NCI-H748 (cell line): ENCODE data around the gene TNFRSF21.
"Not testable (repeated sequence)": the region's sequence is repeated elsewhere in the genome, so short reads cannot be mapped to it uniquely, and the experiment has no call there.

Experiments
- DNase-seq: peaks from one replicate; lab custom pipeline; 2025; ENCODE audit not compliant: unreplicated experiment; lab: John Stamatoyannopoulos, UW

The TNFRSF21 gene

GRCh38 chr6:47290124-47290834, 19.4 kb downstream of the TNFRSF21 start:
- peak; percentile 76 for DNase-seq

- DNase-seq = peak; percentile 89
Measured at GRCh38 chr6:47288267-47289090, 21.2 kb downstream of the TNFRSF21 start.

- no peak for DNase-seq
Measured at GRCh38 chr6:47286301-47286700, 23.4 kb downstream of the TNFRSF21 start.

- no peak for DNase-seq
Measured at GRCh38 chr6:47283993-47284392, 25.7 kb downstream of the TNFRSF21 start.

- no peak for DNase-seq
Measured at GRCh38 chr6:47278545-47278944, 31.2 kb downstream of the TNFRSF21 start.

GRCh38 chr6:47277702-47278101, 32.0 kb downstream of the TNFRSF21 start:
- no peak for DNase-seq

- DNase-seq = peak; percentile 52
Measured at GRCh38 chr6:47276377-47276776, 33.3 kb downstream of the TNFRSF21 start.

- DNase-seq = no peak
Measured at GRCh38 chr6:47275640-47276039, 34.1 kb downstream of the TNFRSF21 start.

- not testable (repeated sequence) for DNase-seq
Measured at GRCh38 chr6:47275132-47275531, 34.6 kb downstream of the TNFRSF21 start.

GRCh38 chr6:47268572-47269187, 41.0 kb downstream of the TNFRSF21 start:
- no peak for DNase-seq

GRCh38 chr6:47267301-47267700, 42.4 kb downstream of the TNFRSF21 start:
- no peak for DNase-seq

GRCh38 chr6:47265971-47266370, 43.7 kb downstream of the TNFRSF21 start:
- DNase-seq = no peak

GRCh38 chr6:47264775-47265184, 44.9 kb downstream of the TNFRSF21 start:
- no peak for DNase-seq

GRCh38 chr6:47263268-47263667, 46.4 kb downstream of the TNFRSF21 start:
- no peak for DNase-seq

- no peak for DNase-seq
Measured at GRCh38 chr6:47262231-47262630, 47.5 kb downstream of the TNFRSF21 start.

- DNase-seq = no peak
Measured at GRCh38 chr6:47261191-47261590, 48.5 kb downstream of the TNFRSF21 start.

- no peak for DNase-seq
Measured at GRCh38 chr6:47260021-47260420, 49.7 kb downstream of the TNFRSF21 start.

GRCh38 chr6:47258724-47259347, 50.9 kb downstream of the TNFRSF21 start:
- DNase-seq = peak; percentile 55

GRCh38 chr6:47256981-47257730, 52.5 kb downstream of the TNFRSF21 start:
- no peak for DNase-seq

- DNase-seq = no peak
Measured at GRCh38 chr6:47256361-47256760, 53.3 kb downstream of the TNFRSF21 start.

GRCh38 chr6:47254906-47255305, 54.8 kb downstream of the TNFRSF21 start:
- DNase-seq = no peak
